Stimulated activated CD4-positive, alpha-beta T cell treated with anti-CD3 and anti-CD28 coated beads, Interleukin-15, amount 100 ng/mL, for 24 hours (primary cell): ENCODE measurements around the gene ULK4.

Source experiments
- DNase-seq: peaks from one replicate; pipeline ENCODE4 v3.0.0-alpha.2; 2020

Gene ULK4

DNA sequence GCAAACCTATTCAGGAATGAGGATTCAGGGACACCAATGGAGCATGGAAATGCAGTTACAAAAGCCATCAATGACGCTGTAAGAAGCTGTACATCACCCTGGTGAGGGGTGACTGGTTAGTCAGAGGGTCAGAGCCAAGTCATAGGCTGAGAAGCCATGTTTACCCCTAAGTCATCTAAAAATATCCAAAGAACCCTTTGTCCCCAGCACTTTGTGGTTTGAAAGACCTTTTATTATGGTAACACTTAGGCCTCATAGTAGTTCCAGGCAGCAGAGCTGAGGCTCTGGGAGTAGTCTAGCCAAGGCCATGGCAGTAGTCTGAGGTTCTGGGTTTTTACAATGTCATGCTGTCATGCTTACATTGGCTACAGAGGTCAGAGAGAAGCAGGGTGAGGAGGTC lies 631.4 kb downstream of the ULK4 start:
- no peak for DNase-seq

DNA sequence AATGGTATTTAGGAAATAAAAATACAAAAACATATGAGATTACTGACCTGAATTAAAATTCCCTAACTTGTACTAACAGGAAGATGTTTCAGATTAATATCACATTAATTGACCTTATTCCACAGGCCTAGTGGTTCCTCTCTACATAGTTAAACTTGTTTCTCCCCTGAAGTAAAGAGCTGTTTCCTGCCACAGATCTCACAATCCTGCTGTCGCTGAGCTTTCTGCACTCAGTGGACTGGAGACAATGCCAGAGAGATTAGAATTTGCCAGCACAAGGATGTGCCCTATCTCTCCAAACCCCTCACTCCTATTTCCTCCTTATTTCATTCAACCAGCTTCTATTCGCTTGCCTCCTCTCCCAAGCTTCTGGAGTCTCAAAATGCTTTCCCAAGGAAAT lies 632.0 kb downstream of the ULK4 start:
- DNase-seq = no peak

DNA sequence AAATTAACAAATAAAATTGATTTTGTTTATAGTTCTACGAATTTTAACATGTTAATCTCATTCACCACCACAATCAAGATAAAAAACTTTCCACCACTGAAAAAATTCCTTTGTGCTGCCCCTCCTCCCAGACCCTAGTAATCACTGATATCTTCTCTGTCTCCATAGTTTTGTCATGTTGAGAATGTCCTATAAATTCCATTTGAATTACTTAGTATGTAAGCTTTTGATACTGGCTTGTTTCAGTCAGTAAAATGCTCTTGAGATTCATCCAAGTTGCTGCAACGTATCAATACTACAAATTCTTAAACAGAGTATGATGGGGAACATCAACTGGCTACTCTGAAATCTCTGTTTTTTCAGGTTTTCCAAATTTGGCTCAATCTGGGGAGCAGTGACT lies 633.0 kb downstream of the ULK4 start:
- DNase-seq = no peak

DNA sequence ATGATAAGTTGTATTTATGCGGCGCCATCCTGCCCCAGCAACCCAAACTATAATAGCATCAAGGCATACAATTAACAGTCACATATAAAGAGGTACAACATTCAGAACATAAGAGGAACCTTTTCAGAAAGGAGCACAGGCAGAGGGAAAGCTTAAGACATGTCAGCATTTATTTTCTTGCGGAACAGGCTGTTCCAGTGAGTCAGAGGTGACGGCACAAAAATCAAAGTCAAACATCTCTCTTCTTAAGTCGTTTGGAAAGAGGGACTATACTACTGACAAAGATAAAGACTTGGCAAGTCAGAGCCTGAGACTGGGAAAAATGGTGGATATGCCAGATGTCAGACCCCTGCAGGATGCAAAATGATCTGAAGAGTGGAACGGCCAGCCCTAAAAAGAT lies 634.2 kb downstream of the ULK4 start:
- DNase-seq = no peak

DNA sequence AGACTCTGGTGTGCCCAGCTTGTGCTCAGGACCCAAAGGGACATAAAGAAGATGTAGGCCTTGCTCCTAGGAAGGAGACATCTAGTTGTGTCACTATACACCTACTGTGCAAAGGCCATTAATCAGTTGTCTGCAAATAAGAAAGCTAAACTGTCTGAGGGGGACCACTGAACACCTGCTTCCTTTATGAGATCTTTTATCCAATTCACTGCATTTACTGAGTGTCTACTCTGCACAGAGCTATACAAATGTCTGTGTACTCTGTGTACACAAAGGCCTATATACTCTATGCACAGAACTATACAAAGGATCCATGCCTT lies 637.8 kb downstream of the ULK4 start:
- DNase-seq = no peak

DNA sequence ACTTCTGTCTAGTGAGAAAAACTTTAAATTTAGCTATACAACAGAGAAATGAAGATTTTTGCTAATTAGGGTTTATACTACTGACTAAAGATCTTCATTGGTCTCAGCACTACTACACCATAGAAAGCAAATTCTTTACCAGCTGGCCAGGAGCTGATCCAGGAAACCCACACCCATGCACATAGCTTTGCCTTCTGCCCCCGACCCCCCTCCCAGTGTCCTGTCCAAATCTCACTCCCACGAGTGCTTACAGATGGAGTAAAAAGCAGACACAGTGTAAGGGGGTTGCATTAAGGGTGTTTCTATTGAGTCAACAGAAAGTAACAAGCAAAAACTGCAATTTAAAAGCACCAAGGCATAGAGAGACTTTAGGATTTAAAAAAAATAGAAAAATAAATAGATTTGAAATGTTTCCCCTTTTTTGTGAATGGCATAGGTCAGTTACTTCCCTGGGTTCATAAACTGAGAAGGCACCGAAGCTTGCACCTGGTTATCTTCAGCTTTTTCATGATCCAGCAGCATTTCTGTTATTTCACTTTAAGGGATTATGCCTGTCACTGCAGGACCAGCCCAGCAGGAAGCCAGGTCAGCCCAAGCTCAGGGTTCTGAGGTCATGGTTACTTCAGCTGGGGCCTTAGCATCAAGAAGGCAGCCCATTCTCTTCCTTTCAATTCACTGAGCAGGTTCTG lies 638.3 kb downstream of the ULK4 start:
- no peak for DNase-seq

DNA sequence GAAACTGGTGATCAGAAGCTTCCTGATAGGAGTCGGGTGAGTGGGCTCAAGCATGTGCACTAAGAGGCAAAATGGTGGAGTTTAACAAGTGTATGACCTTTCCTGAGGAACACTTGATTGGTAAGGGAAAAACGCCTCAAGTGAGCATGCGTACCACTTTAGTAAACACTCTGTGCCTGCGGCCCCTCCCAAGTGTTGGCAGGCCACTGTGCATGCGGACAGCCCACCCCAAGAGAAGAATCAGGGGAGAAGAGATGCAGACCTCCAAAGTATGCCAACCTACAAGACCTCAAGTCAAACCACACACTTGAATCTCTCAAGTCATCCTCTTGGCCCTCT lies 640.3 kb downstream of the ULK4 start:
- no peak for DNase-seq

DNA sequence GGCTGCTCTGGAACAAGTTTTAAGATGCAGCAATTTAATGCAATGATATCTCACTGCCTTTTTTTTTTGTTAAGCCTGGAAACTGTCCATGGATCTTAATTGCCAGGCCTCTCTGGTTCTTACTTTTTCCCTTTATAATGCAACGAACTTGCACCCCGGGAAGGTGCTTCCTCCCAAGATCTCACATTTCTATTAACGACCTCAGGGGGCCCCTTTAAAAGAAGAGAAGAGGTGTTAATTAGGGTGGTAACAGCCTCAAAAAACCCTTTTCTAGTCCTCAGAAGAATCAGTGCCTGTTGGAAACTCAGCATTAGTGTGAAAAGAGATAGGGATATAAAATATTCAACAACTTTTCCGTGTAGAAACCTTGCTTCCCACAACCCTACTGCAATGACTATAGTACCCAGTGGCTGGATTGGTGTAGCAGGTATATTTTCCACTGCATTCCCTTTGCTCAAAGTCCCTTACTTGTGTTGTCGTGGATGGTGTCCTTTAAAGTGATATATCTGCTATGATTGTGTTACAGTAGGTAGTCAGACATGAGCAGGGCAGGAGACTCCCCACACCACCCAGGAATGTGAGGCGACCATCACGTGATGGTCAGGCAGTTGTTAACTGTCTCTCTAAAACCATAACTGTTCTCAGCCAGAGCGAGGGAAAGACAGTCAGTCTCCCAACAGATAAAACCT lies 640.8 kb downstream of the ULK4 start:
- DNase-seq = no peak

DNA sequence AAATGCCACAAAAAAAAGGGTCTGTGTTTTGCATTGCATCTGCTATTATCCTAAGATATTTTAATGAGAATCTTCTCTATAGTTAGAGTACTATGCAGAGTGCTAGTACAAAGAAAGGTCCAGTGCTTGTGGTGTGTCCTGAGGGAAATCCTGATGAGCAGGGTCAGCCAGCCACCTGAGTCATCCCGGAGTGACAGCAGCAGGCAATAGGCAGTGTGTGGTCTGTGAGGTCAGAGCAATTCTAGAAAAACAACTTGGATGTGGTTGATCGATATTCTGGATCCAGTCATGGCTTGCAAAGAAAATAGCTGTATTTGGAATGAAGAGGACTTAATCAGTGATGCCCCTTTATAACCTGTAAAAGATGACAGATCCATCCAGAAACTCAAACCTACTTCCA lies 643.4 kb downstream of the ULK4 start:
- no peak for DNase-seq

DNA sequence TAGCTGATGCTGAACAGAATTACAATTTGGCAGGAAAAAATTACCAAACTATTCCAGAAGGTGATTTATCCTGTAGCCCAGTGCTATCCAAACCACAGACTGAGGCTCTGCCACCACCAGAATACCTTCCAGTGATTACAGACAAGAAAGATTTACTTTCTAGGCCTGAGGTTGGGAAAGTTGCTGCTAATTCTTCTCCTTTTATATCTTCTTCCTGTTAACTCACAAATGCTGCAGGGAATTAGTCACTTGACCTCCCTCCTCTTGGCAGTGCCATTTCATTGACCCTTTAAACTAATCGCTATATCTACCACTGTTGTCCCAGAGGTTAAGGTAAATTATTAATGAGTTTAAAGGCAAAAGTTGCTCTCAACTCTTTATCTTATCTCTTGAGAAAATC lies 644.2 kb downstream of the ULK4 start:
- DNase-seq = no peak

DNA sequence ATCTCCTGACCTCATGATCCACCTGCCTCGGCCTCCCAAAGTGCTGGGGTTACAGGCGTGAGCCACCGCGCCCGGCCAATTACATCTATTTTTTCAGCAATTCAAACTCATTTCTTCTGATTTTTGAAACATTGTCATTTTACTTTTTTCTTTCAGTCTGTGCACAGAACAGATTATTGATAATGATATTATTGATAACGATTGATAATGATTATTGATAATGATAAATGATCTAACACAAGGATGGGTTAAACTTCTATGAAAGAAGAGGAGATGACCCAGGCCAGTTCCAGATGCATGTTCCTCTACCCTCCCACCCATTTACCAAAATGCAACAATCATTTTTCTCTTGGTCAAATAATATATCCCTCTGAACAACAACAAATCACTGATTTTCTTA lies 644.6 kb downstream of the ULK4 start:
- no peak for DNase-seq

DNA sequence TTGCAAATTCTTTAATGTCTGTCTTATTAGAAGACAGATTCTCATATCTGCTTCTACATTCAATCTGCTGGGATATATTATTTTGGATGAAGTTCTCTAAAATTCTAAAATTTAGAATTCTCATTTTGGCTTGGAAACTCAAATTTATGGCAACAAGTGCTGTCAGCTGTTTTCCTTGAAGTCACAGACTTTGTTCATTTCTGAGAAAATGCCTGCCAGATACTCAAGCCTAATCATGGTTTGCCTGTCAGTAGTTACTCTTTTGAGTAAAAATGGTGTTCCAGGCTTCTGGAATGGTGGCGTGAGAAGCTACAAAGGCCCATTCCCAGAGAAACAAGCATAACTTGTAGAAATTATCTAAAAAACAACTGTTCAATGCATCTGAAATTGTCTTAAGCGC lies 646.8 kb downstream of the ULK4 start:
- no peak for DNase-seq

DNA sequence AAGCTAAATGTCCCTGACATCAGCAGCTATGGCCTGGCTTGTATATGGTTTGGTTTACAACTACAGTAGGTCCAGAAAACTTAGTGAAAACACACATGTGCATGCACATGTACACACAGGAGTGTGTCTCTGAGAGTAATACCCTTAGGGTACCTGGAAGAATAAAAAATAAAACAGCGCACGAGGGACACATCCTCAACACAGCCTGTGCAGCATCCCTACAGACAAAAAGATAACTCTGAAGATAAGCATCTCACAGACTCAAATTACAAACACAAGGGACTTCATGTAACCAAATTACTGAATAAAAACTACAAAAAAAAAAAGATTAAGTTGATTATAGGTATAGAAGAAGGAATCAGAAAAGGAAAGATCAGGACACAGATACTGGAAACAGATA lies 653.8 kb downstream of the ULK4 start:
- DNase-seq = no peak

DNA sequence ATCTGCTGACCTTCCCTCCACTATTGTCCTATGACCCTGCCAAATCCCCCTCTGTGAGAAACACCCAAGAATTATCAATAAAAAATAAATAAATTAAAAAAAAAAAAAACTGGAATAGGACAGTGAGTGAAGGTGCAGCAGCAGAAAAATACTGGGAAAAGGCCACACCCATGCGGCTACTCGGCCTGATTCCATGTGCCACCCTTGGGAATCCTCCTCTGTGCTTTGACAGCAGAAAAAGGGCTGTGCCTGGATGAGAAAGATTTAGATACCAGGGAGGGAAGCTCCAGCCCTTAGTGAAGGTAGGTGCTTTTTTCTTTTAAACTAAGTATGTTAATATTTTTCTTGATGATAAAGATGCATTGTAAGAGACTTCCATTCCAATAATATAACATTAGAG lies 654.8 kb downstream of the ULK4 start:
- no peak for DNase-seq

DNA sequence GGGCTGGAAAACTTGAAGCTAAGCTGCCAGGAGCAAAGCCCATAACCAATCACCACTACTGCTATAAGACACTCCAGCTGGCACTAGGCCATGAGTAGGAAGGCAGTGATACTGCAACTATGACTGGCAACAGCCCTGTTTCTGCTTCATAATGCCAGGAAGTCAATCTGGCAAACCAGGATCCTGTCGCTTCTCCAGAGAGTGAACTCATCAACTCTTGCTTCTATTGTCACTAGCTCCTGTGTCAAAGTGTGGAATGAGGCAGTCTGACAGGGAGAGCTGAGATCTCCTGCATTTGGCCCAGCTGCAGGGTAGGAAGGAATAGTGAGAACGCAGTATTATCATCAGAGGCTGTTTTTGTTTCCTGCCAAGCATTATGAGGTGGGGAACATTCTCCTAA lies 657.3 kb downstream of the ULK4 start:
- DNase-seq = no peak

DNA sequence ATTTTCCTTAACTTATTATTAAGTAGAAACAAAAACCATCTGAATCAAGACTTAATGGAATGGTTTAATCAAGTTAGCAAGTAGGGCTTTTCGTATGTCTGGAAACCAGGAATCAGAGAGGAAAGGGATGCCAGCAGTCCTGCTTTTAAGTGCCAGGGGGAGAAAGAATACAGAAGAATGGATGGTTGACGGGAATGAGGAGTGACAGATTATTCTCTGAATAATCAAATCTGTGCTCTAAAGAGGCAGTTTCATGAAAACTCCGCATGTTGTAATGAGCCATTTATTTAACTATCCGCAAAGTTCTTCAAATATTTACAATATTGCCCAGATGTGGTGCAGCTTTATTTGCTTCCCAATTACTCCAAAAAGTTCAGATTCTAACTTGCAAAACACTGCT lies 659.6 kb downstream of the ULK4 start:
- DNase-seq = no peak

DNA sequence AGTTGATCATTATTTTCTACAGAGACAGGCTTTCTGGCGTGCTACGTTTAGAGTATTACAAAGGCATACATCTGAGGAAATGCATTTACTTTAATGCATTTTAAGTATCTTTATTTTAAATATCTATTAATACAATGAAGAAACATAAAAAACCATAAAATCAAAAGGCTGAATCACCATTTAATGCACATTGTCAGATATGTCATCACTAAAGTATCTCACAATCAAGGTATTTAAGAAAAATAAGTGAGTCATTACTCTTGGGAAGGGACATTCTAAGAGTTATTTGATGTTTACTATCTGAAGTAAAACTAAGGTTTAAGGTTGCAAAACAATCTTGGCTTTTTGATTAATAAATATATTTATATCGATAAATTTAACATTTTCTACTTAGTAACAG lies 660.4 kb downstream of the ULK4 start:
- DNase-seq = no peak

DNA sequence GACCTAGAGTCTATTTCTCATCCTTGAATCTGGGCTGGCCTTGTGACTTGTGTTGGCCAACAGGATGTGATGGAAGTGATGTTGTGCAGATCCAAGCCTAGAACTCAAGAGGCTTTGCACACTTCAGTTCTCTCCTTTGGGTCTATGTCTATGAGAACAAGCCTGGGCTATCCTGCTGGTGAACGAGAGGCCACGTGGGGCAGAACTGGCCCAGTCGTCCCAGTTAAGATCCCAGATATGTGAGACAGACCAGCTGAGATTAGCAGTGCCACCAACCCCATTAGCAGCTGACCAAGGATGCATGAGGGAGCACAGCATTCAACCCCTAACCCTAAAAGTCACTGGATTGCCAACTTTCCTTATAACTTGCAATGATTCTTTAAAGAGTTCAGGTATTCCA lies 662.9 kb downstream of the ULK4 start:
- no peak for DNase-seq

DNA sequence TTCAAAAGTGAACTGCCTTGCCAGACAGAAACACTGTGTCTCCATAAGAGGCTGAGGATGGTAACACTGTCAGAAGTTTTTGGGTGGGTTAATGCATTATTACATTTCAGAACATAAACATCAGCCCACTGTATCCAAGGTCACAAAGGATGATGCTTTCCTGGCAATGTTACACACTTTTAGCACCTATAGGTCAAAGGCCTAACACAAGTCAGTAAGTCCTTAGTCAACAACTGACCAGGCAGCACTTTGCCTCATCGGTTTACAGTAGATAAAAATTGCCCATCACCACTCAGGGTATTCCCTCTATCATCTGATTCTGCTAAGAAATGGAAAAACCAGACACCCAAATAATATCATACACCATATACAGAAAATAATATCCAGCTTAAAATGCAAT lies 664.2 kb downstream of the ULK4 start:
- DNase-seq = no peak

DNA sequence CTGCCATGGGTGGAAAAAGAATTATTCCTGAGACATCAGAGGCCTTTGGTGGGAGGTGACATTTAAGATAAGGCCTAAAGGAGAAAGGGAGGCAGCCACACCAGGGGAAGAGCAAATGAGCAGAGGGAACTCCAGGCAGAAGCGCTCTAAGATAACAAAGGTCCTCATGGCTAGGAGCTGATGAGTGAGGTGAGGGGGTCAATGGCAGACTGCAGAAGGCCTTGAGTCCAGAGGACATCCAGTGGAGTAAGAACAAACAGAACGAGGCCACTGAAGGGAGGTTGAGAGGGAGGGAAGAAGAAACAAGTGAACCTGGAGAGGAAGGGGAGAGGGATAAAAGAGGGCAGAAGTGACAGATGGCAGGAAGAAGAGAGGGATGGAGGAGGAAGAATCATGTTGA lies 665.3 kb downstream of the ULK4 start:
- DNase-seq = no peak

DNA sequence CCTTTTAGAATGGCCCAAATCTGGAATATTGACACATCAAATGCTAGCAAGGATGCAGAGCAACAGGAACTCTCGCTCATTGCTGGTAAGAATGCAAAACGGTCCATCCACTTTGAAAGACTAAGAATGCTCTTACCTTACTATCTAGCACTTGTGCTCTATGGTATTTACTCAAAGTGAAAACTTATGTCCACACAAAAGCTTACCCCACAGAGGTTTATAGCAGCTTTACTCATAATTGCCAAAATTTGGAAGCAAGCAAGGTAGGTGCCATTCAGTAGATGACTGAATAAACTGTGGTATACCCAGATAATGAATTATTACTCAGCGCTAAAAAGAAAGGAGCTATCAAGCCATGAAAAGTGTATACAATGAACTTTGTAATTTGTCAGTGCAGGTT lies 666.2 kb downstream of the ULK4 start:
- no peak for DNase-seq

DNA sequence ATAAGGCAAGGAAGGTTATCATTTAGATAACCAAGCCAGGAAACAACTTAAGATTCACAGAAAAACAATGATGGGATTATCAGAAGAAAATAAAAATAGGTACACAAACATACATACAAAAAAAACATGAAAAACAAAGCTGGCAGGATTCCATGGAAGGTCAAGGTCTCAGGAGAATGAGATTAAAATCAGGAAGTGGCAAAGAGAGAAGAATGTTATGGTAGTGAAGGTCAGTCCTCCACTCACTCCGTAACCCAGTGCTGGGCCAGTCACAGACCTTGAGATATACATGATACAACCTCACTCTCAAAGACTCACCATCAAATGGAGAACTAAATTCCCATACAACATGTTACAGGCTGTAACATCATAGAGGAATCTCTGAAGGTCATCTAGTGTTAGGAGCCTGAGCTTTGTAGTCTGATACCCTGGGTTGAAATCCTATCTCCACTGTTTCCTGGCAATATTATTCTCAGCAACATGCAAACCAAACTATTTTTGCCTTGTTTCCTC lies 668.7 kb downstream of the ULK4 start:
- DNase-seq = no peak

DNA sequence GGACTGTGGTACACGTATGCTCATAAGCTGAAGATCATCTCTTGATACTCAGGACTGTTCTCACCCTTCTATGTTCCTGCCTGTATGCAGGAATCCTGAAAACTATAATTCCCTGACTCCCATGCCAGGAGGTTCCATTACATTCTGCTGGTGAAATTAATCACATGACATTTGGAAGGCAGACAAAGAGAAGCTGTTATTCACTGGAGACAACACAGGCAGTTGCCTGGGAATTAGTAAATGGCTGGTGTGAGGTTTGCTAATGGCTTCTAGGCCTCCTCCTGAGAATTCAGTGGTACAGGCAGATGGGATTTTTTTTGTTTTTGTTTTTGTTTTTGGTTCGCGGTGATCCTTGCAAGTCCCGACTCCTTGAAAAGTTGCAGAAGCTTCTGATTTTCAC lies 671.2 kb downstream of the ULK4 start:
- no peak for DNase-seq

DNA sequence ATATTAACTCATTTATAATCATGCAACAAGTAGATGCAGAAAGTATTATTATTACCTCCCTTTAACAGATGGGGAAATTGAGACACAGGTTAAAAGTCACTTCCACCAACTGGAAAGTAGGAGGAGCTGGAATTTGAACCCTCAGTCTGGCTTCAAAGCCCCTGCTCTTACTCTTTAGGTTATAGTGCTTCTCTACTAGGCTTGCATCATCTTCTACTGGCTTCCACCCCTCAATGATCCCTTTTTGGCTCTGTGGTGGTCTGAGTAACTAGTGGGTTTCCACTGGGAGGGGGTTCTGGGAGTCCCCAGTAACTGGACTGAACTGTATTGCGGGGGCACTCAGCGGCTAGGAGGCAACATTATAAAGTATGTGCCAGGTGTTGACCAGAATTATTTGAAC lies 671.6 kb downstream of the ULK4 start:
- no peak for DNase-seq

DNA sequence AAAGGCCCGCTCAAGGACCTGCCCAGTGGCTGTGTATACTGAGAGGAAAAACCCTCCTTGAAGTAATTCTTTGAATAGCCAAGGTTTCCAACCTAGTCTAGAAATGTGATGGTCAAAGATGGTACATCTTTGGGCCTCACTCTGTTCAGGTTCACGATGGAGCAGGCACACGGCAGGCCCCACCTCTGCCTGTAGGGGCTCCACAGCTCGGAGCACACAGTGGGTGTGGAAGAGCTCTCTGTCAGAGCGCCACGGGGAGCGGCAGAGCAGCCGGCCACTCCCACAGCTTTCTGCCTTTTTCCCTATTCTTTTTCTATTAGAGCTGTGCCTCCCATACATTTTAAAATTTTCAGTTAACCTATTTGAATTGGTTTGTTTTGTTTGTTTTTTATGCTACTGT lies 673.1 kb downstream of the ULK4 start:
- no peak for DNase-seq
